ENCODE measurements around the gene NUP188. TPM values are rescaled to one million over a fixed set of nuclear protein-coding genes. Genes with fewer than 3 reads are reported as not detected.

Gene NUP188
- total RNA-seq, 2 experiments from 2014 or later: 64.2 to 65.3 TPM

GRCh38 chr9:129036241-129036922 is 88.9 kb downstream of the NUP188 start, which contains the start of gene MIGA2:
MIGA2 (plus strand) TSS chr9:129036626; CDS start chr9:129040595, 3,969 bp downstream.
- Mint-ChIP-seq H3K9me3 (no peaks in the 10 kb centered on the region), H3K4me1 (peaks cover 17% of the 10 kb centered on the region), H3K27ac (peak within 1 kb of the TSS; percentile 68), H3K4me3 (peak within 1 kb of the TSS; percentile 95), H3K36me3 (no peaks in the 10 kb centered on the region), H3K27me3 (no peaks in the 10 kb centered on the region)
- DNase-seq: peak; percentile 94
- peak; percentile 98 for ATAC-seq (ENCODE audit: low read depth)
- POLR2A ChIA-PET: interaction anchor here (0.6 to 1.7 kb wide), 9 partner anchors 9 to 756 kb away, joined by 3 to 10 read pairs (median 4); partner anchors contain the start of genes SH3GLB2 and SPOUT1

DNA sequence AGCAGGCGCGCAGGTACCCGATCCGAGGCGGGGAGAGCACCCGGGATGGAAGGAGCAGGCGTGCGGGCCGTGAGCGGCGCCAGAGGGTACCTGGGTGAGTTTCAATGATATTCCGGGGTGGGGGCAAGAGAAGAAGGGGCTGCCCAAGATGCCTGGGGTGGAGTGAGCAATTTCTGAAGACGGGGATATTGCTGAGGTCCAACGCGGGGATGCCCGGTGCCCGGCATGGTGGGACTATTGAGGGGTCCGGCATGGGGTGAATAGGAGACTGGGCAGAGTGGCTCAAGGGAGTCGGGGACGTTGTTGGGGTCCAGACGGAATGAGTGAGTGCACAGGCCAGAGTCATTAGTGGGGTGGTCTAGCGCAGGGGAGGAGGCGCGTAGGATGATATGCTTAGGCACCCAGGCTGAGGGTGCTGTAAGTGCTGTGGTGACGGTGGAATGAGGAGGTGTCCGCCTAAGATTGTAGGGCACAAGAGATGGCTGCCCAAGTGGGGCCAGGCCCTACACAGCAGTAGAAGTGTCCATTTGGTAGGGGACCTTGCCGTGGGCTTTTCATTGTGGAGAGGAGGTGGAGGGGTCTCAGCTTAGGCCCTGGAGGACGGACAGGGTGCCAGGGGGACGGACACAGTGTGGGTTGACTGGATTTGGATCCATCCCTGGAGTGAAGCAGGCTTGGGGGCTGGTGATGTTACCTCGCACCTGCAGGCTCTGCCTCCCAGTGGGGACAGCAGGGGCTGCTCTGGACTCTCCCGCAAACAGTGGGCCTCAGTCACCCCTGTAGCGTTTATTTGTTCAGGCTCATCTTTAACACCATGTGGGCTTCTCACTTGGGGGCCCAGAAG is 89.6 kb downstream of the NUP188 start:
- Mint-ChIP-seq H3K4me3 (peak overlapping the region; percentile 95), H3K27ac (peak overlapping the region; percentile 68), H3K27me3 (no peaks in the 10 kb centered on the region), H3K36me3 (peaks cover 2% of the 10 kb centered on the region), H3K4me1 (peaks cover 17% of the 10 kb centered on the region), H3K9me3 (no peaks in the 10 kb centered on the region)
- no peak for ATAC-seq (ENCODE audit: low read depth)
- DNase-seq: no peak
- POLR2A ChIA-PET: interaction anchor here (0.6 to 1.7 kb wide), 9 partner anchors 9 to 757 kb away, joined by 3 to 10 read pairs (median 4); partner anchors contain the start of genes SH3GLB2 and SPOUT1

- ATAC-seq (ENCODE audit: low read depth) (no peak), DNase-seq (no peak)
- Mint-ChIP-seq H3K27me3 (no peaks in the 10 kb centered on the region), H3K4me1 (peaks cover 17% of the 10 kb centered on the region), H3K27ac (peak overlapping the region; percentile 30), H3K36me3 (peaks cover 5% of the 10 kb centered on the region), H3K9me3 (no peaks in the 10 kb centered on the region), H3K4me3 (peak overlapping the region; percentile 95)
- POLR2A ChIA-PET: interaction anchor here (1.1 kb wide), 2 partner anchors 10 to 31 kb away, joined by 3 to 5 read pairs; partner anchors contain the start of gene SH3GLB2
These were observed 90.2 kb downstream of the NUP188 start for GRCh38 chr9:129037767-129038098.

GRCh38 chr9:129038109-129038852 is 90.8 kb downstream of the NUP188 start:
- ATAC-seq (ENCODE audit: low read depth): no peak
- DNase-seq: no peak
- H3K27me3 Mint-ChIP-seq: no peaks in the 10 kb centered on the region
- H3K9me3 Mint-ChIP-seq: no peaks in the 10 kb centered on the region
- H3K36me3 Mint-ChIP-seq: peaks cover 6% of the 10 kb centered on the region
- H3K27ac Mint-ChIP-seq: peak overlapping the region; percentile 30
- H3K4me1 Mint-ChIP-seq: peaks cover 17% of the 10 kb centered on the region
- POLR2A ChIA-PET: interaction anchor here (1.1 kb wide), 2 partner anchors 10 to 30 kb away, joined by 3 to 5 read pairs; partner anchors contain the start of gene SH3GLB2
- peak overlapping the region; percentile 95 for H3K4me3 Mint-ChIP-seq

DNA sequence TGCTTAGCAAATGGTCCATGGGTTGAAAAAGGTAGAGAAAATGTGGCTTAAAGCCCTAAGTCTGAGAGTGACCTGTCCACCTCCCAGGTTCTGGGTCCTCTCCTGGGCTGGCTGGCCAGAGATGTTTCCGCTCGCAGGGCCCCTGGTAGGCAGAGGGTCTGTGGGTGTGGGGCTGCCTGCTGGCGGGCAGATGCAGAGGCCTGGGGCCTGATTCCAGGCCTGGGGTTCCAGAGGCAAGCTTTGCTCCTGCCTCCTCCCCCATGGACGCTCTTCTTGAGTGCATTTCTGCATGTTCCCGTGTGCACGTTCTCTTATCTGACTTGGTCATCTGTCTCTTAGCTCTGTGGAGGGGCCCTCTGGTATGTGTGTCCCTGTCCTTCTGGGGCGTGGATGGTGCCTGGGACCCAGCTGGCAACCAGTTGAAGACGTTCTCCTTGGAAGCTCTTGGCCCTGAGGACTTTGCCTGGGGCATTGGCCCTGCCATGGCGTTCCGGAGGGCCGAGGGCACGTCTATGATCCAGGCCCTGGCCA is 92.7 kb downstream of the NUP188 start:
- Mint-ChIP-seq H3K4me3 (no peak overlapping the region), H3K4me1 (peaks cover 17% of the 10 kb centered on the region), H3K27me3 (no peaks in the 10 kb centered on the region), H3K9me3 (no peaks in the 10 kb centered on the region), H3K36me3 (peaks cover 9% of the 10 kb centered on the region), H3K27ac (no peak overlapping the region)
- DNase-seq: no peak
- POLR2A ChIA-PET: no interaction called here
- no peak for ATAC-seq (ENCODE audit: low read depth)

- no peak overlapping the region for H3K27ac Mint-ChIP-seq
- POLR2A ChIA-PET: no interaction called here
- no peaks in the 10 kb centered on the region for H3K9me3 Mint-ChIP-seq
- peaks cover 12% of the 10 kb centered on the region for H3K4me1 Mint-ChIP-seq
- no peak overlapping the region for H3K4me3 Mint-ChIP-seq
- ATAC-seq (ENCODE audit: low read depth) (no peak), DNase-seq (no peak)
- H3K27me3 Mint-ChIP-seq: no peaks in the 10 kb centered on the region
- peaks cover 9% of the 10 kb centered on the region for H3K36me3 Mint-ChIP-seq
These were observed 94.5 kb downstream of the NUP188 start for GRCh38 chr9:129042016-129042415.

GRCh38 chr9:129052592-129052991 is 105.1 kb downstream of the NUP188 start:
- DNase-seq (no peak), ATAC-seq (ENCODE audit: low read depth) (no peak)
- Mint-ChIP-seq H3K4me1 (no peaks in the 10 kb centered on the region), H3K27me3 (no peaks in the 10 kb centered on the region), H3K27ac (no peak overlapping the region), H3K9me3 (no peaks in the 10 kb centered on the region), H3K4me3 (no peak overlapping the region), H3K36me3 (peaks cover 6% of the 10 kb centered on the region)
- POLR2A ChIA-PET: no interaction called here

GRCh38 chr9:129053020-129053419 is 105.5 kb downstream of the NUP188 start:
- Mint-ChIP-seq H3K36me3 (peaks cover 6% of the 10 kb centered on the region), H3K27me3 (no peaks in the 10 kb centered on the region), H3K27ac (no peak overlapping the region), H3K4me3 (no peak overlapping the region), H3K9me3 (no peaks in the 10 kb centered on the region), H3K4me1 (no peaks in the 10 kb centered on the region)
- no peak for DNase-seq
- no peak for ATAC-seq (ENCODE audit: low read depth)
- POLR2A ChIA-PET: no interaction called here

DNA sequence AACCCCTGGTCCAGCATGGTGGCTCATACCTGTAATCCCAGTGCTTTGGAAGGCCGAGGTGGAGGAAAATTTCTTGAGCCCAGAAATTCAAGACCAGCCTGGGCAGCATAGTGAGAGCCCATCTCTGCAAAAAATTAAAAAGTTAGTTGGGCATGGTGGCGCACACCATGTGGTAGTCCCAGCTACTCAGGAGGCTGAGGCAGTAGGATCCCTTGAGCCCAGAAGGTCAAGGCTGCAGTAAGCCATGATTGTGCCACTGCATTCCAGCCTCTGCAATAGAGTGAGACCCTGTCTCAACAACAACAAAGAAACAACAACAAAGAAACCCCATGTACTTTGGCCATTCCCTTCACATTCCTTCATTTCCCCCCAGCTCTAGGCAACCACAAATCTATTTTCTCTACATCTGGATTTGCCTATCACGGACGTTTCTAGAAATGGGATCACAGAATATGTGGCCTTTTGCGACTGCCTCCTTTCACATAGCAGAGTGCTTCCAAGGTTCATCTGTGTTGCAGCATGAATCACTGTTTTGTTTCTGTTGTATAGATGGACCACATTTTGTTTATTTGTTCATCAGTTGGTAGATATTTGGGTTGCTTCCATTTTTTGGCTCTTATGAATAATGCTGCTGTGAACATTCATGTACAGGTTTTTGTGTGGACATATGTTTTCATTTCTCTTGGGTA is 106.8 kb downstream of the NUP188 start:
- Mint-ChIP-seq H3K9me3 (no peaks in the 10 kb centered on the region), H3K27ac (no peak overlapping the region), H3K27me3 (no peaks in the 10 kb centered on the region), H3K4me3 (no peak overlapping the region), H3K36me3 (peaks cover 6% of the 10 kb centered on the region), H3K4me1 (no peaks in the 10 kb centered on the region)
- DNase-seq (no peak), ATAC-seq (ENCODE audit: low read depth) (no peak)
- POLR2A ChIA-PET: no interaction called here

Other genes starting within 250 kb of the NUP188 start
- 1 to 10 TPM; 7.4 to 9.6 TPM for gene PKN3, start 245.2 kb upstream of the NUP188 start, total RNA-seq
- 10 to 100 TPM; 64.1 to 68.9 TPM for gene ZDHHC12, start 223.6 kb upstream of the NUP188 start, total RNA-seq
- 10 to 100 TPM; 27.1 to 29.2 TPM for gene ZER1, start 175.8 kb upstream of the NUP188 start, total RNA-seq
- gene TBC1D13, start 160.4 kb upstream of the NUP188 start, total RNA-seq: 10 to 100 TPM; 26.1 to 29.2 TPM
- 10 to 100 TPM; 16.2 to 19.5 TPM for gene ENDOG, start 129.2 kb upstream of the NUP188 start, total RNA-seq
- gene SPOUT1, start 117.9 kb upstream of the NUP188 start, total RNA-seq: 10 to 100 TPM; 71.4 to 75.4 TPM
- gene KYAT1, start 65.7 kb upstream of the NUP188 start, total RNA-seq: 10 to 100 TPM; 14.9 to 16.3 TPM
- gene LRRC8A, start 65.6 kb upstream of the NUP188 start, total RNA-seq: 10 to 100 TPM; 24.1 to 25.9 TPM
- gene PHYHD1, start 26.7 kb upstream of the NUP188 start, total RNA-seq: 1 to 10 TPM; 1.4 to 1.6 TPM
- 1 to 10 TPM; 9.4 to 9.5 TPM for gene DOLK, start 96 bp upstream of the NUP188 start, total RNA-seq
- gene SH3GLB2, start 80.6 kb downstream of the NUP188 start, total RNA-seq: 100 to 1,000 TPM in 1 of 2 experiments, 10 to 100 TPM in 1; 98.7 to 104 TPM
- 10 to 100 TPM; 62.1 to 66.0 TPM for gene MIGA2, start 88.9 kb downstream of the NUP188 start, total RNA-seq
- gene DOLPP1, start 133.4 kb downstream of the NUP188 start, total RNA-seq: 10 to 100 TPM; 17.4 to 21.6 TPM
- gene CRAT, start 163.1 kb downstream of the NUP188 start, total RNA-seq: 10 to 100 TPM; 19.5 to 22.7 TPM
- gene PTPA, start 163.7 kb downstream of the NUP188 start, total RNA-seq: 10 to 100 TPM; 88.3 to 91.0 TPM
- 1 to 10 TPM; 8.6 to 8.8 TPM for gene IER5L, start 230.6 kb downstream of the NUP188 start, total RNA-seq